Activated CD4-positive, alpha-beta T cell treated with anti-CD3 and anti-CD28 coated beads, Interleukin-2, amount 50 U/mL, for 48 hours (primary cell): ENCODE results near the gene KLHL33.
A peak's percentile ranks its signal among the peaks of the same experiment; 100 is the strongest.

Experiments
- DNase-seq, 2 experiments: peaks; one replicate each; pipeline ENCODE4 v3.0.0-alpha.2; 2020

The KLHL33 gene

GRCh38 chr14:20412876-20413743 is 22.9 kb downstream of the KLHL33 start, which contains the start of gene TEP1:
TEP1 (minus strand) TSS chr14:20413501; CDS start chr14:20408439, 5,062 bp downstream.
- peak; percentile 82 to 88 for DNase-seq

GRCh38 chr14:20412411-20412810 is 23.6 kb downstream of the KLHL33 start:
- DNase-seq, result no peak

- DNase-seq, result no peak
These were observed 26.7 kb downstream of the KLHL33 start for GRCh38 chr14:20409226-20409625.

GRCh38 chr14:20403521-20403920 is 32.4 kb downstream of the KLHL33 start:
- DNase-seq, result no peak

GRCh38 chr14:20400965-20401593 is 34.9 kb downstream of the KLHL33 start:
- DNase-seq, result peak; percentile 18 to 26

- no peak for DNase-seq
These were observed 35.4 kb downstream of the KLHL33 start for GRCh38 chr14:20400589-20400964.

GRCh38 chr14:20397511-20397910 is 38.5 kb downstream of the KLHL33 start:
- no peak for DNase-seq

- no peak for DNase-seq
These were observed 44.5 kb downstream of the KLHL33 start for GRCh38 chr14:20391505-20391904.

GRCh38 chr14:20388159-20388558 is 47.8 kb downstream of the KLHL33 start:
- no peak for DNase-seq

- DNase-seq, result no peak
These were observed 48.4 kb downstream of the KLHL33 start for GRCh38 chr14:20387576-20387975.

GRCh38 chr14:20386276-20386855 is 49.6 kb downstream of the KLHL33 start:
- no peak for DNase-seq

GRCh38 chr14:20384886-20385285 is 51.1 kb downstream of the KLHL33 start:
- DNase-seq, result no peak

- no peak for DNase-seq
These were observed 51.6 kb downstream of the KLHL33 start for GRCh38 chr14:20384321-20384720.

- DNase-seq, result no peak
These were observed 52.3 kb downstream of the KLHL33 start for GRCh38 chr14:20383636-20384035.

- DNase-seq, result no peak
These were observed 52.9 kb downstream of the KLHL33 start for GRCh38 chr14:20383032-20383431.

GRCh38 chr14:20382526-20382925 is 53.4 kb downstream of the KLHL33 start:
- DNase-seq, result no peak

GRCh38 chr14:20381341-20381740 is 54.6 kb downstream of the KLHL33 start:
- DNase-seq, result no peak

- DNase-seq, result no peak
These were observed 55.3 kb downstream of the KLHL33 start for GRCh38 chr14:20380681-20381080.

GRCh38 chr14:20379743-20380142 is 56.2 kb downstream of the KLHL33 start:
- no peak for DNase-seq

- DNase-seq, result no peak
These were observed 58.8 kb downstream of the KLHL33 start for GRCh38 chr14:20377171-20377570.

- DNase-seq, result no peak
These were observed 59.8 kb downstream of the KLHL33 start for GRCh38 chr14:20376071-20376588.
